Endothelial cell of umbilical vein (primary cell): ENCODE measurements around the gene BTBD2.

ENCODE experiments used
- CTCF ChIP-seq, 2 donors: IDR thresholded peaks; 1 replicate in 1 of 2; 2 replicates in 1 of 2; pipeline ENCODE4 v1.5.1; 2011; ENCODE audit warnings: low read length in 2 of 2, mild to moderate bottlenecking in 2 of 2, moderate library complexity in 2 of 2, control low read depth in 1 of 2, inconsistent platforms in 1 of 2, low read depth in 1 of 2; ENCODE audit not compliant: insufficient read depth in 1 of 2; ENCODE audit errors: extremely low read depth in 1 of 2
- EZH2 ChIP-seq: IDR thresholded peaks from 2 replicates; pipeline ENCODE4 v1.6.1; 2012; ENCODE audit warnings: borderline replicate concordance, low read depth, mild to moderate bottlenecking, moderate library complexity, low read length, inconsistent platforms; ENCODE audit not compliant: severe bottlenecking
- FOS ChIP-seq: IDR thresholded peaks from 2 replicates; pipeline ENCODE4 v1.6.1; 2011; ENCODE audit warnings: mild to moderate bottlenecking, low read length, moderate library complexity, borderline replicate concordance; ENCODE audit not compliant: insufficient read depth
- GATA2 ChIP-seq: IDR thresholded peaks from 2 replicates; pipeline ENCODE4 v1.7.0; 2011; ENCODE audit warnings: low read depth, mild to moderate bottlenecking, moderate library complexity, mixed read lengths, low read length; ENCODE audit not compliant: insufficient read length, insufficient read depth
- JUN ChIP-seq: IDR thresholded peaks from 2 replicates; pipeline ENCODE4 v1.6.1; 2011; ENCODE audit warnings: borderline replicate concordance, low read depth; ENCODE audit not compliant: insufficient read length, insufficient read depth
- MAX ChIP-seq: IDR thresholded peaks from 2 replicates; pipeline ENCODE4 v1.6.1; 2011; ENCODE audit not compliant: insufficient read depth, insufficient read length
- MYC ChIP-seq: IDR thresholded peaks from one replicate; pipeline ENCODE4 v1.6.1; 2011; ENCODE audit warnings: mild to moderate bottlenecking, low read depth, low read length
- POLR2A ChIP-seq: IDR thresholded peaks from 2 replicates; pipeline ENCODE4 v1.6.1; 2012; ENCODE audit warnings: low read depth, mild to moderate bottlenecking, control low read depth, low read length
- POLR2AphosphoS5 ChIP-seq: IDR thresholded peaks from 2 replicates; pipeline ENCODE4 v1.6.1; 2012; ENCODE audit warnings: low read depth, mild to moderate bottlenecking, control low read depth, low read length, moderate library complexity; ENCODE audit not compliant: insufficient read depth

DNA sequence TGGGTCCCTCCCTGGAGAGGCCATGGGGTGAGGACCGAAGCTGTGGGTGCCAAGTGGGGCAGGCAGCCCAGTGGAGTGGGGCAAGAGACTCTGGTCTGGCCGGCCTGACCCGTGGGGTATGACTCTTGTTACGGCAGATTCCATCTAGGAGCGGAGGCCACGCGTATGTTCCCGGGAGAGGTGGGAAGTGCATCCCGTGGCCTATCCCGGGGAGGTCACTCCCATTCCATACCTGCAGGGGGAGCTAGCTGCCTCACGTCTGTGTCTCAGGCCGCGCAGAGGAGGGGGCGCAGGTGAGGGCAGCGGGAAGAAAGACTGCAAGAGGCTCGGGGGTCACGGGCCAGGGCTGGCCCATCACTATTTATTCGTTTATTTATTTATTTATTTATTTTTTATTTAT is 69.6 kb downstream of the BTBD2 start:
- peak; percentile 43 to 60 for TF ChIP-seq CTCF (IDR thresholded peaks at IDR 0.05; ENCODE audit: extremely low read depth in 1 of 2, insufficient read depth in 1 of 2, low read depth in 1 of 2, low read length in 2 of 2)
- no peak for TF ChIP-seq POLR2A
- no peak for TF ChIP-seq POLR2AphosphoS5
- no peak for TF ChIP-seq MYC
- TF ChIP-seq EZH2: no peak
- no peak for TF ChIP-seq MAX
- no peak for TF ChIP-seq FOS
- TF ChIP-seq JUN: no peak
- no peak for TF ChIP-seq GATA2
